Fibroblast of pulmonary artery (primary cell): ENCODE data around the gene KCP.
A peak's percentile ranks its signal among the peaks of the same experiment; 100 is the strongest.

Experiments
- DNase-seq: peaks from one replicate; pipeline ENCODE4 v3.0.0-alpha.2; 2010; ENCODE audit warnings: low read depth
- H3K4me3 ChIP-seq: replicated peaks from 2 replicates; pipeline ENCODE4 v1.5.1; 2011; ENCODE audit warnings: low read depth, mild to moderate bottlenecking, control low read depth, low read length, moderate library complexity
- TF ChIP-seq, protein P1 (sequence below): IDR thresholded peaks from 2 replicates; pipeline ENCODE4 v1.5.1; 2011; ENCODE audit warnings: mild to moderate bottlenecking, control low read depth, low read length, inconsistent platforms; ENCODE audit errors: missing control alignments

The KCP gene

GRCh38 chr7:128941946-128942526, 31.5 kb upstream of the KCP start:
- no peak for DNase-seq
- TF ChIP-seq, protein P1, sequence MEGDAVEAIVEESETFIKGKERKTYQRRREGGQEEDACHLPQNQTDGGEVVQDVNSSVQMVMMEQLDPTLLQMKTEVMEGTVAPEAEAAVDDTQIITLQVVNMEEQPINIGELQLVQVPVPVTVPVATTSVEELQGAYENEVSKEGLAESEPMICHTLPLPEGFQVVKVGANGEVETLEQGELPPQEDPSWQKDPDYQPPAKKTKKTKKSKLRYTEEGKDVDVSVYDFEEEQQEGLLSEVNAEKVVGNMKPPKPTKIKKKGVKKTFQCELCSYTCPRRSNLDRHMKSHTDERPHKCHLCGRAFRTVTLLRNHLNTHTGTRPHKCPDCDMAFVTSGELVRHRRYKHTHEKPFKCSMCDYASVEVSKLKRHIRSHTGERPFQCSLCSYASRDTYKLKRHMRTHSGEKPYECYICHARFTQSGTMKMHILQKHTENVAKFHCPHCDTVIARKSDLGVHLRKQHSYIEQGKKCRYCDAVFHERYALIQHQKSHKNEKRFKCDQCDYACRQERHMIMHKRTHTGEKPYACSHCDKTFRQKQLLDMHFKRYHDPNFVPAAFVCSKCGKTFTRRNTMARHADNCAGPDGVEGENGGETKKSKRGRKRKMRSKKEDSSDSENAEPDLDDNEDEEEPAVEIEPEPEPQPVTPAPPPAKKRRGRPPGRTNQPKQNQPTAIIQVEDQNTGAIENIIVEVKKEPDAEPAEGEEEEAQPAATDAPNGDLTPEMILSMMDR: no peak
- no peak overlapping the region for H3K4me3 ChIP-seq

DNA sequence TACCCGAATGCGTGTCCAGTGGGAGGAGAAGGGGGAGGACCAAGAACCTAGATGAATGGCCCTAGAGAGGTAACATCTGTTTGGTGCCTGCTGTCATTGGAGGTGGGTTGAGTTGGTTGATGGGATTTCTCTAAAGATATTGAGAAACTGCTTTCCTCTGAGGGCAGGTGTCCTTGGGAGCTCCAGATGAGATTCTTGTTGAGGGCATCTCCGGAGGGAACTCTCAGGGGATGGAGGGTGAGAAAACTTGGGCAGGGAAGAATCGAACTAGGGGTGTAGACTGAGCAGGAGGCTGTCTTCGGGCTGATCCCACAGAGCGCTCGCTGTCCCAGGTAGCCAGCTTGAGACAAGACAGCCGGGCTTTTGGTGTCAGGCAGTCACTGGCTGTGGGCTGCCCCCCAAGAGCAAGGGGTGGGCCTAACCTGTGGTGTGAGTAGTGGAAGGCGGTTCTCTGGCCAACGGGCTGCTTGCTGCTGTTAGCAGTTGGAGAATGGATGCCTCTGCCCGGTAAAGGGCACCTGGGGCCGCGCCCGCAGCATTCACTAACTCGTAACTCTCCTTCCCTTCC, 30.9 kb upstream of the KCP start:
- no peak for DNase-seq
- TF ChIP-seq, protein P1: no peak
- H3K4me3 ChIP-seq: no peak overlapping the region

GRCh38 chr7:128940494-128941322, 30.2 kb upstream of the KCP start:
- TF ChIP-seq, protein P1: no peak
- no peak for DNase-seq
- H3K4me3 ChIP-seq: no peak overlapping the region

DNA sequence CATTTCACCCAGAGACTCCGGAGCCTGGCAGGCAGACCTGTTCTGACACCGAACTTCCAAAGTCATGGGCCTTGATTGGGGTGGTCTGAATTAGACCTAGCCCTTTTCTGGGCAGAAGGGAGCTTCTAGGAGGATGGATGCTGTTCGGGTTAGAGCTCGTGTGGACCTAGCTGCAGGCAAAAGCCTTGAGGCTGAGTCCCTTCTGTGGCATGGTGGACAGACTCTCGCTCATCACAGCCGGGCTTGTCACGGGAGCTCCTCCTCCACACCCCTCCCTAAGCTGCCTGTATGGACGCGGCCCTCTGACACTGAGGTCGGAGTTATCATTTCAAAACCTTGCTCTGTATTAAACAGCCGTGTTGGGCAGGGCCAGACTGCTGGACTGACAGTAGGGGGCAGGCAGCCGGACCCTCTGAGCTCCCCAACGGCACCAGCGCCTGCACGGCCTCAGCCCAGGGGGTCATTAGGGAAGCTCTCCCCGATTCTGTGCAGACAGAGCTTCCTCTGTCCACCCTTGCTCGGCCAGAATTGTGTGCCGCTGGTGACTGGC, 29.4 kb upstream of the KCP start:
- TF ChIP-seq, protein P1: no peak
- no peak for DNase-seq
- no peak overlapping the region for H3K4me3 ChIP-seq

GRCh38 chr7:128939075-128939860, 28.8 kb upstream of the KCP start:
- H3K4me3 ChIP-seq: no peak overlapping the region
- no peak for DNase-seq
- TF ChIP-seq, protein P1: no peak

DNA sequence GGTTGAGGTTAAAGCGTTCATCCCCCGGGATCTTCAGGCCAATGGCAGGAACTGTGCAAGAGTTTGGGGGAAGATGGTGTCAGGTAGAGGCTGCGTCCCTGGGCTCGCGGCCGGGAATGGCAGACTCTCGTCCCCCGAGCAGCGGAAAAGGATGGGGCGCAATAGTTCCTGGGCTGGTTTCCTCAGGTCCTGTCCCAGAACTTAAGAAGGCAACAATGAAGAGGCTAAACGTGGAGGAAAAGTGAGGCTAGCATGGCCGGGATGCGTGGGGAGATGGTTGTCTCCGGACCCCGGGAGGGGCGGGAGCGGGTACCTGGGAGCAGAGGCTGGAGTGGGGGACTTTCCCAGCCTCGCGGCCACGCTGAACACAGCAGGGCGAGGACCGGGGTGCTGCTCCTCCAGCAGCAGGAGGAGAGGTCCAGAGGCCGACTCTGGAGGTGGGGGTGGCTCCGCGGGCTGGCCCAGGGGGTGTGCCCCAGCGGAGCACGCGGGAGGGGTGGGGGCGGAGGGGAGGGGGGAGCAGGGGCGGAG, 28.1 kb upstream of the KCP start:
- DNase-seq: no peak
- TF ChIP-seq, protein P1: no peak
- H3K4me3 ChIP-seq: peak overlapping the region; percentile 40
